GM21447 (cell line): ENCODE results near the gene ADCY1.

ENCODE experiments used
- ATAC-seq: cut with Tn5 transposase; IDR thresholded peaks from one replicate; pipeline ENCODE4 v1.9.1; 2021; ENCODE audit not compliant: unreplicated experiment

Gene ADCY1

DNA sequence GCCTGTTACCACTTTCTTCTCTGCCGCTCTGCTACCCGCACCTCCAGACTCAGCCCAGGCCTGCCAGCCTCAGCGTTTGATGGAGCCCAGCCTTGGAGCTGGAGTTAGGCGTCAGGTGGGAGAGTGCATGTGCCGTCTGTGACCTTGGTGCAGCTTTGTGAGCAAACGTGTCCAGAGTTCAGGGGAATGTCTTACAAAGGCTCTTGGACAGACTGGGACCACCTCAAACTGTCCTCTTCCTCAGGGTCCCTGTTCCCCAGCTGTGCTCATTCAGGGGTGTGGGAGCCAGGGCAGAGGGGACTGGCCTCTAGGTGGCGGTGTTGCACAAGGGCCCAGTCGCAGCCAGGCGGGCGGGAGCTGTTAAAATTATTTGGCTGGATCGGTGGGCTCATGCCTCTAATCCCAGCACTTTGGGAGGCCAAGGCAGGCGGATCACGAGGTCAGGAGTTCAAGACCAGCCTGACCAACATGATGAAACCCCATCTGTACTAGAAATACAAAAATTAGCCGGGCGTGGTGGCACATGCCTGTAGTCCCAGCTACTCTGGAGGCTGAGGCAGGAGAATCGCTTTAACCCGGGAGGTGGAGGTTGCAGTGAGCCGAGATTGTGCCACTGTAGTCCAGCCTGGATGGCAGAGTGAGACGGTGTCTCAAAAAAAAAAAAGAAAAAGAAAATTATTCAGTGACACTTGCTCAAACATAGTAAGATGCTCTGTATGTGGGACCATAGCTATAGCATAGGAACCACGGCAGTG lies 89.2 kb downstream of the ADCY1 start:
- no peak for ATAC-seq

GRCh38 chr7:45663965-45664633 lies 89.9 kb downstream of the ADCY1 start:
- ATAC-seq: no peak

GRCh38 chr7:45665172-45665571 lies 91.0 kb downstream of the ADCY1 start:
- ATAC-seq: no peak

GRCh38 chr7:45670227-45670626 lies 96.1 kb downstream of the ADCY1 start:
- ATAC-seq: no peak

DNA sequence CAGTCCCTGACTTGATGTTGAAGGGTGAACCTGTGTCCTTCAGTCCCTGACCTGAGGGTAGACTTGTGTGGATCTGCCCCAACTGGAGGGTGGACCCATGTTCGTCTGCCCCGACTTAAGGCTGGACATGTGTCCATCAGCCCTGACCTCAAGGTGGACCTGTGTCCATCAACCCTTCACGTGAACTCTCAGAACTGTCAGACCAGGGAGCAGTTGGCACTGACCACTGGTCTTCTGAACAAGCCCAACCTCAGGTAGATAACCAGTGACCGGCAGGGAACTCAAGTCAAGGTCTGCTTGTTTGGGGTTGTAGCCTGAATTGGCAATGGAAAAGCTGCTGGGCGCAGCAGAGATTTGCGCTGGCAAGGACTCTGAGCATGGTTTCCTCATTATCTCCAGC lies 96.5 kb downstream of the ADCY1 start:
- no peak for ATAC-seq

DNA sequence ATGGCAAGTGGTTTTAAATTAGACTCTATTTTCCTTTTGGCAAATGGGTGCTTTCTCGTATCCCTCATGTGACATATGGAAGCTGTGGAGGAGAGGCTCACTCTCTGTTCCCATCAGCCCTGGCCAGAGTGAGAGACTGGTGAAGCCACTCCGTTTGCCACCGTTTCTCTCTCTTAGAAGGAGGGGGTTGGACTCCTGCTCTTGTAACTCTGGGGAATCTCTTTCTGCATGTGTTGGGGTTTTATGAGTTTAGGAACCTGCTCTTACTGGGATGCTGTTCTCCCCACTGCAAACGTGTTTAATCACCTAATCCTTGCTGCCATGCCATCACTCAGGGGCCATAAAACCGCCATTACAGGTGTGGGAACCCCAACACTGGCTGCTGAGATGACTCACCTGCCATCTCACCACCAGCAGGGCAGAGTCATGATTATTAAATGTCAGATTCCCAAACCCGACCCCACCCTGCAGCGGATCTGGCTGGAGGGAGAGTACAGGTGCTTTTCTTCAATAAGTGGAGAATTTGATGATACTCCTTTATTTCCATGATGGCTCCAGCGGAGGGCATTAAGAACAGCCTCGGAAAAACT lies 103.2 kb downstream of the ADCY1 start:
- ATAC-seq: no peak

DNA sequence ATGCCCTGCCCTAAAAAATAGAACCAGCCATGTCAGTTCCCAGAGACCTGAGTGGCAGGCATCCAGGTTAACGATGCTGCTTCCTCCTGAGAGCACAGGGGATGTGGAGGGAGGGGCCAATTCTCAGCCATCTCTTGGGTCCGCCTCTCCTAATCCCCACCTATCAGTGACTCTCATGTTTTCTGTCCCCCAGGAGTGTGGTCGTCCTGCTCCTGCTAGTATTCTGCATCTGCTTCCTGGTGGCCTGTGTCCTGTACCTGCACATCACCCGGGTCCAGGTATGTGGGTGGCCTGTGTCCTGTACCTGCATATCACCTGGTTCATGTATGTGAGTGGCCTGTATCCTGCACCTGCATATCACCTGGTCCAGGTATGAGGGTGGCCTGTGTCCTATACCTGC lies 105.3 kb downstream of the ADCY1 start:
- no peak for ATAC-seq

- ATAC-seq: no peak
Observed at GRCh38 chr7:45680776-45681175, 106.6 kb downstream of the ADCY1 start.

DNA sequence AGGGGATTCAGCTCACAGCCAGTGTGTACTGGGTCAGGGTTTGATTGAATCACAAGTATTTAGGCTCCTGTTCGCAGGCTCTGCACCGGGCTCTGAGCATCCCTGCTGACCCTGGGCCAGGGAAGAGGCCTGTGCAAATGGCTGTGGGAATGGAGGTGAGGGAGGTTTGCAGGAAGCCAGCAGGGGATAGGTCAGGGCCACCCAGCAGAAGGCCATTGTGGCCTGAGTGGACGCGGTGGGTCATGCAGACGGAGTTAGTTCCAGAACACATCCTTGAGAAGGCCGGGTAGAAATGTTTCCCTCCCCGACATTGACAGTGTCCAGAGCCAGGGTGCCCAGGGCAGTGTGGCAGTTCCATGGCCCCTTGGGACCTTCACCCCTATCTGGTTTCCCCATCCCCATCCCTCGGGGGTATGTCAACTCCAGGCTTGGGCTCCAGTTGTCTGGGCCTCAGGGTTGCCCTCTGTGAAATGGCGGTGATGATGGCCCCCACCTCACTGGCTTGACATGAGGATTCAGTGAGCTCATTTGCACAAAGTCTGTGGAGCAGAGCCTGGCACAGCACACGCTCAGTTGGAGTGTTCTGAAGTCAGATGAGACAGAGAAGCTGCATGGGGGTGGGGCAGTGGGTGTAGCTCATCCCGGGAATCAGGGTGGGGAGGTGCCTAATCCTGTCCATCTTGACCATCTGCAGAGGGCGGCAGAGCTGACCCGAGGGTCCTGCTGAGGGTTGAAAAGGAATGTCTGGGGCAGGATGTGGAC lies 107.6 kb downstream of the ADCY1 start:
- no peak for ATAC-seq

DNA sequence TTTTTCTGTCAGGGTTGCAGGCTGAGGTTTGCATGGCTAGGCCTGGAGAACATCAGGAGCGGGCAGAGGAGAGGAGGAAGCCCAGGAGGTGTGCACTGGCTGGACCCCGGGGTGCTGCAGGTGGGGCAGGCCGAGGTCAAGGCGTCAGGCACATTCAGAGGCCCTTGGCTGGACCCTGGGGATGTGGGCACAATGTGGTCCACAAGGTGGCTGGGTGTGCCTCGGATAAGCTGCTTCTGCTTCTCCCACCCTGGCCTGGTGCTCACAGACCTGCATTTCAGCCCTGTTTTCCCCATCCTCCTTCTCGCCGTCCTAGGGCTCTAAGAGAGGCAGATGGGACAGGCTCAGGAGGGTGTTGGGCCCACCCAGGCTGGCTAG lies 108.2 kb downstream of the ADCY1 start:
- ATAC-seq: no peak

GRCh38 chr7:45682836-45683555 lies 108.8 kb downstream of the ADCY1 start:
- no peak for ATAC-seq

DNA sequence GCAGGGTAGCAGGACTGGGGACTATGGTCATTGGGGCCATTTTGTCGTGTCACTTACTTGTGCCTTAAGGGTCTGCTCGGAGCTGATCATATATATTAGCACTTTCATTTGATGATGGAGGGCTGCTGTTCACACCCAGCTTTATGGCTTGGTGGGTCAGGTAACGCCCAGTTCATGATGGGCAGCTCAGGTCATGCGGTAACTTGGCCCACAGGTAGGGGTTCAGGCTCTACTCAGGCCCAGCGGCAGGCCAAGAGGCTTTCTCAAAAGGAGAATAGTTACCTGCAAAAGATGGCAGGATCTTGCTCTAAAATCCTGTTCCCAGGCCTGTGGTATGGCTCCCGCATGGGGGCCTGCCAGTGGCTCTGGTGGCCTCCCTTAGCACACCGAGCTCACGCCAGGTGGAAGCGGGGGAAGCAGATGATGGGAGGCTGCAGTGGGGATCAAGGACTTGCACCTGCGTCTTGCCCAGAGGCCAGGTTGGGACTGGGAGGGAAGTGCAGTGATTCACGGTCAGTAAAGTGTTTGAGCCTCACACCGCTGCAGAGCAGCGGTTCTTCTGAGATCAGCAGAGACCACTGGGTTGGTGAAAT lies 109.5 kb downstream of the ADCY1 start:
- ATAC-seq: no peak

- ATAC-seq: no peak
Observed at GRCh38 chr7:45684910-45685618, 110.9 kb downstream of the ADCY1 start.

GRCh38 chr7:45685619-45686240 lies 111.6 kb downstream of the ADCY1 start:
- no peak for ATAC-seq

DNA sequence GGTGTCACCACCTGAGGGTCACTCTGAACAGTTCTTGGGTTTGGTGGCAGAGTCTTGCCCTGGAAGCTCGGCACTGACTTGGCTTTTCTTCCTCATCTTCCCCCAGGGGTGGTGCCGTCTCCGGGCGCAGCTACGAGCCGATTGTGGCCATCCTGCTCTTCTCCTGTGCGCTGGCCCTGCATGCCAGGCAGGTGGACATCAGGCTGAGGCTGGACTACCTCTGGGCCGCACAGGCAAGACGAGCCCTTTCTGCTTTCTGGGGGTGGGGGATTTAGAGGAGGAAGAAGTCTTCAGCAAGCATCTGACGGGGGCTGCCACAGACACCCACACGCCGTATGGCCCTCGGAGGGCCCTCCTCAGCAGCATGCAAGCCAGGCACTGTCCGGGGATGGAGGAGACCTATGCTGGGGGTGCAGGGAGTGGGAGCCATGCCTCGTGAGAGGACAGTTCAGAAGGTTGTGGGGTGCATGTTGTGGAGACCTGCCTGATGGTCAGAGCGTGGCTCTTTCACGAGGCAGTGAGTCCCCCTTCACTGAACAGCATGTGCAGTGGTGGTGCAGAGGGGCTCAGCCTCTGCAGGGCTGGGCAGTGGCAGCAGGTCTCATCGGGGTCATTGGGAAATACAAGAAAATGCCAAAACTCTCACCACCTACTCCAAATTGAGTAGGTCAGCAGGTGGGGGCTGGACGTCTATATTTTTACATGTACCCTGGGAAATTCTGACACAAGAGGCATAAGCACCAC lies 112.4 kb downstream of the ADCY1 start:
- ATAC-seq: no peak

DNA sequence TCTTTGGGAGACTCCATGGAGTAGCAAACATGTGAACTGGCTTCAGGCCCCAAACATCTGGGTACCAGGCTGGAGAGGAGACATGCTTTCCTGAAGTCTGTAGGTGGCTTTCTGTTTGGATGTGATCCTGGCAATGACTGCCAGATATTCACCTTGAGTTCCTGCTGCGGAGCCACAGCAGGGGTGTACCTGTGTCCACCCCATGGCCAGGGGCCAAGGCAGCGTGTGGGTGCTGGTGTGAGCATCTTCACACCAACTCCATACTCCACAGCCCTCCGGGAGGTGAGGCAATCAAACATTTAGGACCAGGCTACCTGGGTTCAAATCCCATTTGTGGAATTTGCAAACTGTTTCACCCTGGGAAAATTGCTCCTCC lies 113.0 kb downstream of the ADCY1 start:
- ATAC-seq: no peak

DNA sequence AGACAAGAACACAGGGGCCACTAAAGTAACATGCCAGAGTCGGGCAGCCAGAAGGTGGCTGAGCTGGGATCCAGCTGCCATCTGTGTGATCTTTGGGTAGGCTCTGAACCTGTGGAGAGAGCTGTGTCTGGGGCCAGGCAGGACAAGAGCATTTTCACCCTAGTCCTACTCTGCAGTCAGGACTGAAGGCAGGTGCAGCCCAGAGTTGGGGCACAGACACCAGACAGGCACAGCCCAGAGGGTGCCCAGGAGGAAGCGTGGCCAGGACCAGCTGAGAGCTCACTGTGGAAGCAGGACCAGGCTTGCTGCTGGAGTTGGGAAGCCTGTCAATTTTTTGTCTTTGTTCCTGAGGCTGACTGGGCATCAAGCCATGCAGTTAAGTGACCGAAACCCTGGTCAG lies 113.6 kb downstream of the ADCY1 start:
- ATAC-seq: no peak

DNA sequence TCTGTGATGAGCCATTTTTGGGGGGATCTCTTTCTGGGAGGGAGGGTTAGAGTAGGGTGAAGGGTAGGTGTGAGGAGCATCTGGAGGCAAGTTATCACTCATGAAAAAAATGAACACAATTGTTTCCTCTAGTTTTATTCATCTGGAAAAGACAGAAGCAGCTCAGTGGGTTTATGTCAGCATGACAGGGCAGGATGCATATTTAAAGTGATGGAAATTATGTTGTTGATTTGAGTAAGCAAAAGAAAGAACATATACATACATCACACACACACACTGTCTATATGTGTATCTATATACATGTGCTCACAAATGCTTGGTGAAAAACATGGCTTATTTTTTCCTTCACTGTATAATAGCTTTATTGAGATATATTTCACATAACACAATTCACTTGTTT lies 114.2 kb downstream of the ADCY1 start:
- ATAC-seq: no peak
